SU-DHL-6 (cell line): Measurements from ENCODE around the gene CBFA2T3.

ENCODE experiments used
- H2AFZ ChIP-seq: fragments of 200-600 bp; sonication (generic); 2 replicates; pipeline ENCODE4 v1.6.1; 2014; ENCODE audit warnings: low read depth, mild to moderate bottlenecking, moderate library complexity, mixed read lengths, antibody characterized with exemption, low read length; ENCODE audit not compliant: severe bottlenecking
- H3F3A ChIP-seq: fragments of 200-600 bp; shearing (Covaris generic); 2 replicates; pipeline ENCODE4 v1.6.0; 2016; ENCODE audit warnings: antibody characterized with exemption, mild to moderate bottlenecking; ENCODE audit not compliant: insufficient read depth
- H3K27ac ChIP-seq: fragments of 200-600 bp; sonication (generic); 2 replicates; pipeline ENCODE4 v1.5.1; 2016; ENCODE audit warnings: low read depth, mild to moderate bottlenecking, low read length, moderate library complexity, mixed read lengths
- H3K27me3 ChIP-seq: fragments of 200-600 bp; sonication (generic), shearing (Covaris generic); 2 replicates; pipeline ENCODE4 v1.6.0; 2014; ENCODE audit warnings: mild to moderate bottlenecking, low read length
- H3K36me3 ChIP-seq: fragments of 200-600 bp; sonication (generic); 2 replicates; pipeline ENCODE4 v1.6.1; 2014; ENCODE audit warnings: mild to moderate bottlenecking, low read length, mixed read lengths
- H3K4me2 ChIP-seq: fragments of 300-600, 200-600 bp; shearing (Covaris generic), sonication (generic); 2 replicates; pipeline ENCODE4 v1.6.0; 2014; ENCODE audit warnings: low read length, low read depth, mild to moderate bottlenecking; ENCODE audit not compliant: poor library complexity, severe bottlenecking
- H3K4me3 ChIP-seq: fragments of 200-600 bp; sonication (generic); 2 replicates; pipeline ENCODE4 v1.5.1; 2014; ENCODE audit warnings: antibody characterized with exemption, low read length, mild to moderate bottlenecking, mixed read lengths; ENCODE audit not compliant: insufficient read depth, poor library complexity, severe bottlenecking
- H3K79me2 ChIP-seq: fragments of 200-600 bp; sonication (generic); 2 replicates; pipeline ENCODE4 v1.6.1; 2014; ENCODE audit warnings: mild to moderate bottlenecking, low read length, moderate library complexity; ENCODE audit not compliant: insufficient read depth
- H3K9ac ChIP-seq: fragments of 200-600 bp; sonication (generic); 2 replicates; pipeline ENCODE4 v1.7.0; 2014; ENCODE audit warnings: mild to moderate bottlenecking, low read length
- H3K9me2 ChIP-seq: fragments of 200-600 bp; sonication (generic); replicated peaks from 2 replicates; pipeline ENCODE4 v1.6.1; 2014; ENCODE audit warnings: low read length; ENCODE audit not compliant: insufficient read depth
- H3K9me3 ChIP-seq: fragments of 200-600 bp; sonication (generic); 2 replicates; pipeline ENCODE4 v1.6.1; 2014; ENCODE audit warnings: low read length, mixed read lengths; ENCODE audit not compliant: insufficient read depth
- H4K20me1 ChIP-seq: fragments of 200-600 bp; sonication (generic); 2 replicates; pipeline ENCODE4 v1.6.1; 2014; ENCODE audit warnings: low read depth, mild to moderate bottlenecking, antibody characterized with exemption, low read length, moderate library complexity, mixed read lengths
- EZH2phosphoT487 ChIP-seq: fragments of 200-600 bp; sonication (generic), shearing (Covaris generic); conservative IDR thresholded peaks from 2 replicates; pipeline ENCODE4 v1.6.1; 2018; ENCODE audit warnings: mild to moderate bottlenecking, antibody characterized with exemption, low read length, moderate library complexity, mixed read lengths
- TF ChIP-seq, protein P1 (sequence below): fragments of 200-600 bp; sonication (generic); IDR thresholded peaks from one replicate; pipeline ENCODE4 v1.5.1; 2017; ENCODE audit warnings: antibody characterized with exemption, mild to moderate bottlenecking, low read length, moderate library complexity; ENCODE audit not compliant: insufficient read depth, poor library complexity, severe bottlenecking

Gene CBFA2T3

DNA sequence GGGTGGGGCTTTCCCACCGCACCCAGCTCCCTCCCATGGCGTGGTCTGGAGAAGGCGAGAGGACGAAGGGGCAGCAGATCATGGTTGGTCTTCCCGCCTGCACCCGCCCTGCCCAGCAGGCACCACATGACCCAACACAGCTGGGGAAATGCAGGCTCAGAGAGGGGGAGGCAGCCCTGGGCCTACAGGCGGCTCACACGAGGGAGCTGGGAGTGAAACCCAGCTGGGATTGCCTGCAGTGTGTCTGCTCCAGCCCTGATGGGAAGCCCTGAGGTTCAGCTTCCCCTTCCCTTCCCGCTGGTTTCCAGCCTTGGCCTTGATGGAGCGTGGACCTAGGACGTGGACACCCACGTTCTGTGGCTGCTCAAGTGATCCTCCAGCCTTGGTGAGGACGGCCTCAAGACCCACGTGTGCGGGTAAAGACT, 90.6 kb downstream of the CBFA2T3 start:
- Histone ChIP-seq H2AFZ (no peak overlapping the region), H3K27me3 (no peaks in the 10 kb centered on the region)
- no peak for TF ChIP-seq EZH2phosphoT487
- TF ChIP-seq, protein P1, sequence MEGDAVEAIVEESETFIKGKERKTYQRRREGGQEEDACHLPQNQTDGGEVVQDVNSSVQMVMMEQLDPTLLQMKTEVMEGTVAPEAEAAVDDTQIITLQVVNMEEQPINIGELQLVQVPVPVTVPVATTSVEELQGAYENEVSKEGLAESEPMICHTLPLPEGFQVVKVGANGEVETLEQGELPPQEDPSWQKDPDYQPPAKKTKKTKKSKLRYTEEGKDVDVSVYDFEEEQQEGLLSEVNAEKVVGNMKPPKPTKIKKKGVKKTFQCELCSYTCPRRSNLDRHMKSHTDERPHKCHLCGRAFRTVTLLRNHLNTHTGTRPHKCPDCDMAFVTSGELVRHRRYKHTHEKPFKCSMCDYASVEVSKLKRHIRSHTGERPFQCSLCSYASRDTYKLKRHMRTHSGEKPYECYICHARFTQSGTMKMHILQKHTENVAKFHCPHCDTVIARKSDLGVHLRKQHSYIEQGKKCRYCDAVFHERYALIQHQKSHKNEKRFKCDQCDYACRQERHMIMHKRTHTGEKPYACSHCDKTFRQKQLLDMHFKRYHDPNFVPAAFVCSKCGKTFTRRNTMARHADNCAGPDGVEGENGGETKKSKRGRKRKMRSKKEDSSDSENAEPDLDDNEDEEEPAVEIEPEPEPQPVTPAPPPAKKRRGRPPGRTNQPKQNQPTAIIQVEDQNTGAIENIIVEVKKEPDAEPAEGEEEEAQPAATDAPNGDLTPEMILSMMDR: no peak

DNA sequence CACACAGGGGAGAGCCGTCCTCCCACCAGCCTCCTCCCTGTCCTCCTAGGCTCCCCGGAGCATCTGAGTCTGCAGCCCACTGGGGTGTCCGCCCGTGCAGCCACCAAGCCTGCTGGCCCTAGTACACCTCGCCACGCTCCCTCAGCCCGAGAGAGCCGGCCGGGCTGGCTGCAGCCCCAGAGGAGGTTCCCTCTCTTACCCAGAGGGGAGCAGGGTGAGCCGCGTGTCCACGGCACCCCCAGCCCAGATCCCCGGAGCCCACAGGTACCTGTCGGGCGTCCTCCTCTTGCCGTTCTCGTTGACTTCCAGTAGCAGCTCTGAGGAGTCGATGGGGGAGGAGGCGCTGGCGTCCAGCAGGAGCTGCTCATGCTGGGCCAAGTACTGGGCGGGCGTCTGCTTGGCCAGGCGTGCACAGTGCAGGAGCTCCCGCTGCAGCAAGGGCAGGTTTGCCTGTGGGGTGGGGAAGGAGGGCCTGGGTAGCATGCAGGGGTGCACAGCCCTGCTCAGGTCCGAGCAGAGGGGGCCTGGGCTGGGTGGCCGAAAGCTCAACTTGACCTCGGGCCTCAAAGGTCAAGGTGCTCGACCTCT, 91.2 kb downstream of the CBFA2T3 start:
- Histone ChIP-seq H3K27ac (no peak overlapping the region), H3K4me3 (no peak overlapping the region), H3K79me2 (no peaks in the 10 kb centered on the region), H3K27me3 (no peaks in the 10 kb centered on the region), H3K36me3 (peaks cover 3% of the 10 kb centered on the region; the same call in 1 of the 2 replicates), H3K9me2 (no peaks in the 10 kb centered on the region), H3F3A (no peaks in the 10 kb centered on the region), H4K20me1 (no peaks in the 10 kb centered on the region), H3K9ac (no peak overlapping the region), H3K9me3 (no peaks in the 10 kb centered on the region), H2AFZ (no peak overlapping the region), H3K4me2 (no peak overlapping the region)
- TF ChIP-seq, protein P1: no peak
- no peak for TF ChIP-seq EZH2phosphoT487

More for the DNA sequence above, 90.6 kb downstream of the CBFA2T3 start:
- no peak overlapping the region for H3K27ac ChIP-seq
- H3K36me3 ChIP-seq: peaks cover 3% of the 10 kb centered on the region; the same call in 1 of the 2 replicates
- H3K9ac ChIP-seq: no peak overlapping the region
- no peaks in the 10 kb centered on the region for H3K9me2 ChIP-seq
- H3F3A ChIP-seq: no peaks in the 10 kb centered on the region
- no peaks in the 10 kb centered on the region for H3K9me3 ChIP-seq
- H3K4me2 ChIP-seq: no peak overlapping the region
- no peaks in the 10 kb centered on the region for H3K79me2 ChIP-seq
- H3K4me3 ChIP-seq: no peak overlapping the region
- H4K20me1 ChIP-seq: no peaks in the 10 kb centered on the region

DNA sequence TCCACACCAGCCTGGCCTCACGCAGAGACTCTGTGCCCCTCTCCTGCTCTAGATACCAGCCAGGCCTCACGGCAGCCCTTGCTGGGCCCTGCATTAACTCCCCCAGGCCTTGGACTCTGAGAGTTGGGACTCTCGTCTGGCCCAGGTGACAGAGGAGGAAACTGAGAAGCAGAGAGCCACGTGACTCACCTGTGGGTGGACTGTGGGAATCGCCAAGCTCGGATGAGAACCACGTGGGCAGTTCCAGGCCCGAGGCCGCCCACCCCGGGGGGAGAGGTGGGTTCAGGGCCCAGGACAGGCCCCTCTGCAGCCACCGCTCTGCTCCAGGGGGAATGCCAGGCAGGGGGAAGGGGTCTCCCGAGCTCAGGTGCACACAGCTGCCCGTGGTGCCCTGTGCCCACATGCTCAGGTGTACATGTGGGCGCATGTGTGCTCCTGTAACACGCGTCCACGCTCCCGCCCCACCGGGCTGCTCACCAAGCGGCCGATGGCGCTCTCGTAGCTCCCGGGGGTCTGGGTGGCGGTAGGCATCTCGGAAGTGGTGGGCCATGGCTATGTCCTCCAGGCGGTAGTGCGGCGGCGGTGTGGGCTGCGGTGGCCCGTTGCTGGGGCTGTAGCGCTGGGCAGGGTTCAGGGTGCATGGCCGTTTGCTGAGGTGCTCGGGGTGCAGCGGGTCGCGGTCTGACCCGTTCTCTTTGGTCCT, 92.3 kb downstream of the CBFA2T3 start:
- Histone ChIP-seq H3K4me2 (no peak overlapping the region), H3K9me3 (no peaks in the 10 kb centered on the region), H3K27ac (no peak overlapping the region), H3K9ac (no peak overlapping the region), H3F3A (no peaks in the 10 kb centered on the region), H3K4me3 (no peak overlapping the region), H3K9me2 (no peaks in the 10 kb centered on the region), H3K27me3 (no peaks in the 10 kb centered on the region), H2AFZ (no peak overlapping the region), H4K20me1 (no peaks in the 10 kb centered on the region), H3K36me3 (peaks cover 3% of the 10 kb centered on the region; the same call in 1 of the 2 replicates), H3K79me2 (no peaks in the 10 kb centered on the region)
- TF ChIP-seq, protein P1: no peak
- no peak for TF ChIP-seq EZH2phosphoT487
